NCI-H2029 treated with DMSO at 0.1 percent for 48 hours (cell line): ENCODE data around the gene DYNC1H1.
"Not testable (repeated sequence)": the region's sequence is repeated elsewhere in the genome, so short reads cannot be mapped to it uniquely, and the experiment has no call there.

Experiments used
- DNase-seq: peaks from one replicate; lab custom pipeline; 2025; lab: John Stamatoyannopoulos, UW

The DYNC1H1 gene

DNA sequence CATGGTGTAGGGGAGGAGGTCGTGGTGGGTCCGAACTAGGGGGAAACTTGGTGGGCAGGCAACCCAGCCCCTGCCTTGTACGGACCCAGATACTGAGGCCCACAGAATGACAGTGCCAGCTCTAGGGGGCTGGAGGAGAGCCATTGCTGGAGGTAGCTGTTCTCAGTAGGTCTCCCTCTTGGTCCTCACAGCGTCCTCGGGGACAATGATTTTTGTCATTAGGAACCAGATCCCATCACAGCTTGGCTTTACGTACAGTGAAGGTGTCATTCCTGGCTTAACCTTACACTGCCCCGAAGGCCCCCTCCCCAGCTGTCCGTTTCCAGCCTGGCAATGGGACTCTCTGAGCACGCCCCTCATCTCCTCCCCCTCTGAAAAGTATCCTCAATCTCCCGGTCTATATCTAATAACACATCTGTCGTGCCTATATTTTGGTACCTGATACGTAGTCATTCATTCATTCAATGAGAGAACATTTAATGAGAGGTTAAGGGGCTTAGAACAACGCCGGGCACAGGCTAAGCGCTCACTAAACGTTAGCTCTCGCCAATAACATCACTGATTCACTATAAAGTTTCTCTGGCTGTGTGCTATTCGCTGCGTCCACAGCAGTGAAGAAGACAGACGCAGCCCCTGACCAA lies 597 bp upstream of the DYNC1H1 start:
- no peak for DNase-seq

DNA sequence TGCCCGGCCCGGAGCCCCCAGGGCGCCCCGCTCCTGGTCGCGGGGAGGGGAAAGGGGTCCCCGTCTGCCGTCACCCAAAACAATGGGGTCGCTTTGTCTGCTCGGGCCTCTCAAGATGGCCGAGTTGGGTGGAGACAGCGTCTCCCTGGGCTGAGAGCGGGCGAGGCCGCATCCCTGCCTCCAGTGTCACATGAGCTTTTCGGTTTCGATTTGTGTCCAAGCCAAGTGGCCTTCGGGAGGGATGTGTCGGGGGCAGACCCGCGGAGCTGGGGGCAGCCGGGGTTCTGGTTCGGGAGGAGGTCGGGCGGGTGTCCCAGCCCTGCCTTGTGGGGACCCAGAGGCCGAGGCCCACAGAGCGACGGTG lies 790 bp downstream of the DYNC1H1 start:
- no peak for DNase-seq

- DNase-seq: no peak
Measured at GRCh38 chr14:101965770-101966722, 1.7 kb downstream of the DYNC1H1 start.

- no peak for DNase-seq
Measured at GRCh38 chr14:101966742-101967141, 2.4 kb downstream of the DYNC1H1 start.

DNA sequence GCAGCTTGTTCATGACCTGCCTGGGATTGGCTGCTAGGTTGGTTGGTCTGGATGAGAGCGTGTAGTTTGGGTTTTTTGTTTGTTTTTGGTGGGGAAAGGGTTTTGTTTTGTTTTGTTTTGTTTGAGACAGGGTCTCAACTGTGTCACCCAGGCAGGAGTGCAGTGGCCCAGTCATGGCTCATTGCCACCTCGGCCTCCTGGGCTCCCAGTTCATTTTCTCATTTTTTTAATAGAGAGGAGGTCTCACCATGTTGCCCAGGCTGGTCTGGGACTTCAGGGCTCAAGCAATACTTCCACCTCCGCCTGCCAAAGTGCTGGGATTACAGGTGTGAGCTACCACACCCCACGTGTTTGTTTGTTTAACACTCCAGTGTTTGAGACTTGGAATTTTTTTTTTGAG lies 3.8 kb downstream of the DYNC1H1 start:
- DNase-seq: no peak

DNA sequence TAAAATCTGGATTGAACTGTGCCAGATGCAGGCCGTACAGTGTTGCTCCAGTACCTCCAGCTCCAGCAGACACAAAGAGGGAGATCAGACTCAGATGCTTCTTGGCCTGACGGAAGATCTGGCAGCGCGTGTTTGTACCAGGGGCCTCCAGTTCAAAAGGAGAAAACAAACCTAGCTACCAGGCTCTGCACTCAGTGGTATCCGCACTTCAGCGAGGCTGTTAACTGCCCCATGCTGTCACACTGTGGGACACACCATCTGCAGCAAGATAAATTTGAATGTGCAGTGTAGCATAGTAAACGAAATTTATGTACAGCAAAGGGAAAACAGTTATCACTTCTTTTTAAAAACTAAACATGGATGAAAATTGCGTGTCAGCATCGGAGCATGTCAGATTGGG lies 5.1 kb downstream of the DYNC1H1 start:
- no peak for DNase-seq

GRCh38 chr14:101970830-101971400 lies 6.5 kb downstream of the DYNC1H1 start:
- no peak for DNase-seq

GRCh38 chr14:101971458-101971857 lies 7.1 kb downstream of the DYNC1H1 start:
- not testable (repeated sequence) for DNase-seq

DNA sequence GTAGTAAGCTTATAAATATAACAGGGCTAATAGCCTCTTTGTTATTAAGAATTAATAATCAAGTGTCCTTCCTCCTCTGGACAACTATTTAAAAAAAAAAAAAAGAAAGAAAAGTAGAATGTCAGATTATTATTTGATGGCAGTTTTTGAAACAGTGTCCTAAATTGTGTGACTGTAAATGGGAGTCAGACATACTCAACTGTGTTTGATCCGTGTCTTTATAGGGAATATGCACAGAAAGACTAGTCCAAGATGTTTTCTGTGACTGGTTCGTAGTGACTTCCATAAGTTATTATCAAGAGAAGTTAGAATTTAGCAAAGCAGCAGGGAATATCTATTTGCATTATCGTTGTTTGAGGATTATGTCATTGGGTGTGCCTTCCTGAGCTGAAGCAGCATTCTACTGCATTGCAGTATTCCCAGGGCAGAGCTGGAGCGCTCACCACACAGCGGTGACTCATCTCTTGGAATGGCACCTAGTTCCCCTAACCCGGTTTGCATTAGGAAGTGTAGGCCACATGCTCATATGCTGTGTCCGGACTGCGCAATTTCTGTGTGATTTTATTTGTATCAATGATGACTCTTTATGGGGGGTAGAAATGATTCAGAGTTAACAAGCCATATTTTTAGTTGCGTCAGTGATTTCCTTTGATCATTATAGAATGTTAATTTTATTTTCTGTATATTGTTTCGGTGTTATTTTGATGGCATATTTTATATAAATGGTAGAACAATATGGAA lies 7.9 kb downstream of the DYNC1H1 start:
- no peak for DNase-seq

DNA sequence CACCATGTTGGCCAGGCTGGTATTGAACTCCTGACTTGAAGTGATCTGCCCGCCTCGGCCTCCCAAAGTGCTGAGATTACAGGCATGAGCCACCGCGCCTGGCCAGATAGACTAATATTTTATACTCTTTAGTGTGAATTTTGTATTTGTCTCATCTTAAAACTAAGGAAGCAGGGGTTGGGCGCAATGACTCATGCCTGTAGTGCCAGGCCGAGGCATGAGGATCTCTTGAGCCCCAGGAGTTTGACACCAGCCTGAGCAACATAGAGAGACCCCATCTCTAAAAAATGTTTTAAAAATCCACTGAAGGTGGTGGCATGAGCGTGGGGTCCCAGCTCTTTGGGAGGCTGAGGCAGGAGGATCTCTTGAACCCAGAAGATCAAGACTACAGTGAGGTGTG lies 9.0 kb downstream of the DYNC1H1 start:
- DNase-seq: no peak

GRCh38 chr14:101975231-101975630 lies 10.9 kb downstream of the DYNC1H1 start:
- DNase-seq: no peak

DNA sequence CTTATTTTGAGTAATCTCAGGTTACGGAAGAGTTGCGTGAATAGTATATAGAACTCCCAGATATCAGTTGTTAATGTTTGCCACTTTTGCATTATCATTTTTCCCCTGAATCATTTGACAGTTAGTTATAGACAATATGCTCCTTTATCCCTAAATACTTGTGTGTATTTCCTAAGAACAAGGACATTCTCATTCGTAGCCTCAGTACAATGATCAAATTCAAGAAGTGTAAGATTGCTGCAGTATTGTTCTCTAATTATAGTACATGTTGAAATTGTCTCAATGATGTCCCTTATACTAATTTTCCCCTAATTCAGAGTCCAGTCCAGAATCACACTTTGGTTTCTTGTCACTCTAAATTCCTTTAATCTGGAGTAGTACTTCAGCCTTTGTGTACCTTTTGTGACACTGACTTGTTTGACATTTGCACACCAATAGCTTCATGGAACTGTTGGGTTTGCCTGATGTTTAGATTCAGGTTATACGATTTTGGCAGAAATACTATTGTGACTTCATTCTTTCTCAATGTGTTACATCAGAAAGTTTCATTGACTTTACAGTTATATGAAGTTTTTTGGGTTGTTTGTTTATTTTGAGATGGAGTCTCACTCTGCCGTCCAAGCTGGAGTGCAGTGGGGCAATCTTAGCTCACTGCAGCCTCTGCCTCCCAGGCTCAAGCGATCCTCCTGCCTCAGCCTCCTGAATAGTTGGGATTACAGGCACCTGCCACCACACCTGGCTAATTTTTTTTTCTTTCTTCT lies 13.1 kb downstream of the DYNC1H1 start:
- DNase-seq: no peak

DNA sequence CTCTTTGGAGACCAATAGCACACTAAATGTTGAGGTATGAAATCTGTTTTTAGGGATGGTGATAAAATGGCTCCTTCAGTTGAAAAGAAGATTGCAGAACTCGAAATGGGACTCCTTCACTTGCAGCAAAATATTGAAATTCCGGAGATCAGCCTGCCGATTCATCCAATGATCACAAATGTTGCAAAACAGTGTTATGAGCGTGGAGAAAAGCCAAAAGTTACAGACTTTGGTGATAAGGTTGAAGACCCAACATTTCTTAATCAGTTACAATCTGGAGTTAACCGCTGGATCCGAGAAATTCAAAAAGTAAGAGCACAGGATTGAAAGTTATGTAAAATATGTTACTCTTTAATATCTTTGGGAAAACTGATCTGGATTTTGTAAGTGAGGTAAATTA lies 15.3 kb downstream of the DYNC1H1 start:
- no peak for DNase-seq

GRCh38 chr14:101980251-101980650 lies 15.9 kb downstream of the DYNC1H1 start:
- DNase-seq: no peak

DNA sequence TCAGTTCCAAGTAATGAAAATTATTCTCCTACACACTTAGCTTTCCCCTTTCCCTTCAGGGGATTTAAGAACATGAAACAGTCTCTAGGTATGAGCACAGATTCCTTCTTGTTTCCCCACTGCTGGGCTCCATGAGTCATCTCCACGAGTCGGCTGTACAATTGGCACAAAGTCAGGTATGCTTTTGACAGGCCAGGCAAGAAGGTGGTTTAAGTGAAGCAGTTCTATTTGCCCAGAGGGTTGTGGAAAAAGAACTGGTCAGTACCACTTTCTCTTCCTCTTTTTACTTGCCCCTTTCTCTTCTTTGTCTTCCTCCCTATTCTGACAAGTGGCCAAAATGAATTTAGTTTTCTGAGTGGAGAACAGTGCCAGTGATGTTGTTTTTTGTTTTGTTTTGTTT lies 16.3 kb downstream of the DYNC1H1 start:
- no peak for DNase-seq

GRCh38 chr14:101982621-101983020 lies 18.2 kb downstream of the DYNC1H1 start:
- no peak for DNase-seq

GRCh38 chr14:101984831-101985230 lies 20.5 kb downstream of the DYNC1H1 start:
- DNase-seq: not testable (repeated sequence)

DNA sequence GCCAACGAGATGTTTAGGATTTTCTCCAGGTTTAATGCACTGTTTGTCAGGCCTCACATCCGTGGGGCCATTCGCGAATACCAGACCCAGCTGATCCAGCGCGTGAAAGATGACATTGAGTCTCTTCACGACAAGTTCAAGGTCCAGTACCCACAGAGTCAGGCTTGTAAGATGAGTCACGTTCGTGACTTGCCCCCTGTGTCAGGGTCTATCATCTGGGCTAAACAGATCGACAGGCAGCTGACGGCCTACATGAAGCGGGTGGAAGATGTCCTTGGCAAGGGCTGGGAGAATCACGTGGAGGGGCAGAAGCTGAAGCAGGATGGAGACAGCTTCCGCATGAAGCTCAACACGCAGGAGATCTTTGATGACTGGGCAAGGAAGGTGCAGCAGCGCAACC lies 21.6 kb downstream of the DYNC1H1 start:
- no peak for DNase-seq

GRCh38 chr14:101986953-101987352 lies 22.6 kb downstream of the DYNC1H1 start:
- no peak for DNase-seq

DNA sequence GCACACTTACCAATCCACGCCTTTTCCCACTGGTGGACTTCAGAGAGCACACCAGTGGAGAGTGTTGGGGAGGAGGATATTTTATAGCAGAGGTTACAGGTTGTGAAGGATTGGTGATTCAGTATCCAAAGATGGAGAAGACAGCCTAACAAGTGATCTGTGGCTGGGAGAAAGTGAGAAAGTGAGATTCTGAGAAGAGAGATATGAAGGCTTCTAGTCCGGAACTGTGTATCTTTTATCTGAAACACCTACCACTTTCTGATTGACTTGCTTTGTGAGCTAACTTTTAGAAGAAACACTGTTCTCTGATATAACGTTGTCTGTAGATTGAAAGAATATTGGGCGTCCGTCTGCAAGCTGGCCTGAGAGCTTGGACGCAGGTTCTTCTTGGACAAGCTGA lies 24.0 kb downstream of the DYNC1H1 start:
- no peak for DNase-seq

DNA sequence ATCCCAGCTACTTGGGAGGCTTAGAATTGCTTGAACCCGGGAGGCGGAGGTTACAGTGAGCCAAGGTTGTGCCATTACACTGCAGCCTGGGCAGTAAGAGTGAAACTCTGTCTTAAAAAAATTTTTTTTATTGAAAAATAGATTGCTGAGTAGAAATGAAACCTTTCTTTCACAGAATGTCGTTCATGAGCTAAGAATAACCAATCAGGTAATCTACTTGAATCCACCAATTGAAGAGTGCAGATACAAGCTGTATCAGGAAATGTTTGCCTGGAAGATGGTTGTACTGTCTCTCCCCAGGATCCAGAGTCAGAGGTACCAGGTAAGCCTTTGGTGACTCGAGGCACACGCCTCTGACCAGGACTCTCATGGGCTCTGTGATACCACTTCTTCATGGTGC lies 27.0 kb downstream of the DYNC1H1 start:
- DNase-seq: no peak

- no peak for DNase-seq
Measured at GRCh38 chr14:101992708-101993107, 28.3 kb downstream of the DYNC1H1 start.
